Measurements from ENCODE around the gene MYL7. TPM values are rescaled to one million over a fixed set of nuclear protein-coding genes. Genes with fewer than 3 reads are reported as not detected.

Gene MYL7
- total and polyA plus RNA-seq, 9 of the 15 experiments (the other 6 are each of a cell fraction or from before 2014, with no cell fraction given), result not detected

DNA sequence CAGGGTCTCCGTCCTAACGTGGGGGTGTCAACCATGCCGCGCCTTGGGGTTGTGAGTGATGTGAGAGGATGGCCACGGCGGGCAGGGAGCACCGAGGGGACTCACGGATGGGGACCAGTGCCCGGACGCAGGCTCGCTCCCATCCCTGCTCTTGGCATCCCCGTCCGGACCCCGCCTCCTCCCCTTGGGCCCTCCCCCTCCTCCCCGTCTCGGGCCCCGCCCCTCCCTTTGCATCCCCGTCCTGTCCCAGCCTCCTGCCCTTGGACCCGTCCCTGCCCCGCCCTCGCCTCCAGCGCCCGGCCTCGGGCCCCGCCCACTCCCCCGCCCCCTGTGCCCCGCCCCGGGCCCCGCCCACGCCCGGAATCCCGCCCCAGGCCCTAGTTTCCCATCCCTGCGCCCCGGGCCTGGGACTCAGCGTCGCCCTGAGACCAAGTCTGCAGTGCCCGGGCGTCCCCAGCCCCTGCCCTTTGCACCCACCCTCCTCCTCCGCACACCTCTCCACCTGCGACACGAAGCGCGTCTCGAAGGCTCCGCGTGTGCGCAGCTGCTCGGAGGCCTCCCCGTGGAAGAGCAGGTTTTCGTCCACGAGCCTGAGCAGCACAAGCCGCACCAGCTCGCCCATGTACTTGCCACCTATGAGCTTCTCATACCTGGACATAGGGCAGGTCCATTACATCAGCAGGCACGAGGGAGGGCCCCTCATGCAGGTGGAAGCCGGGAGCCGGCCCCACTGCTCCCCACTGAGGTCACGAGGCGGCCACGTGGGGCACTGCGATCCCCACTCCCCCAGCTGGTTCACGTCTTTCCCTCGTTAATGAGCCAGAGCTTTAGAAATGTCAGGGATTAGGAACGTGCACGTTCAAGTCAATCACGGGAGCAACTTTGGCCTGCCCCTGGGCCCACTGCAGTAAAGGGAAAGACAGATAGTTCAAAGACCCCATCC lies 5.1 kb upstream of the MYL7 start (continued):
- TF ChIP-seq, protein P1, sequence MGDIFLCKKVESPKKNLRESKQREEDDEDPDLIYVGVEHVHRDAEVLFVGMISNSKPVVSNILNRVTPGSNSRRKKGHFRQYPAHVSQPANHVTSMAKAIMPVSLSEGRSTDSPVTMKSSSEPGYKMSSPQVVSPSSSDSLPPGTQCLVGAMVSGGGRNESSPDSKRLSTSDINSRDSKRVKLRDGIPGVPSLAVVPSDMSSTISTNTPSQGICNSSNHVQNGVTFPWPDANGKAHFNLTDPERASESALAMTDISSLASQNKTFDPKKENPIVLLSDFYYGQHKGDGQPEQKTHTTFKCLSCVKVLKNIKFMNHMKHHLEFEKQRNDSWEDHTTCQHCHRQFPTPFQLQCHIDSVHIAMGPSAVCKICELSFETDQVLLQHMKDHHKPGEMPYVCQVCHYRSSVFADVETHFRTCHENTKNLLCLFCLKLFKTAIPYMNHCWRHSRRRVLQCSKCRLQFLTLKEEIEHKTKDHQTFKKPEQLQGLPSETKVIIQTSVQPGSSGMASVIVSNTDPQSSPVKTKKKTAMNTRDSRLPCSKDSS (IDR thresholded peaks at IDR 0.05; ENCODE audit: low read depth, partially characterized antibody), result no peak
- TF ChIP-seq, protein P2, sequence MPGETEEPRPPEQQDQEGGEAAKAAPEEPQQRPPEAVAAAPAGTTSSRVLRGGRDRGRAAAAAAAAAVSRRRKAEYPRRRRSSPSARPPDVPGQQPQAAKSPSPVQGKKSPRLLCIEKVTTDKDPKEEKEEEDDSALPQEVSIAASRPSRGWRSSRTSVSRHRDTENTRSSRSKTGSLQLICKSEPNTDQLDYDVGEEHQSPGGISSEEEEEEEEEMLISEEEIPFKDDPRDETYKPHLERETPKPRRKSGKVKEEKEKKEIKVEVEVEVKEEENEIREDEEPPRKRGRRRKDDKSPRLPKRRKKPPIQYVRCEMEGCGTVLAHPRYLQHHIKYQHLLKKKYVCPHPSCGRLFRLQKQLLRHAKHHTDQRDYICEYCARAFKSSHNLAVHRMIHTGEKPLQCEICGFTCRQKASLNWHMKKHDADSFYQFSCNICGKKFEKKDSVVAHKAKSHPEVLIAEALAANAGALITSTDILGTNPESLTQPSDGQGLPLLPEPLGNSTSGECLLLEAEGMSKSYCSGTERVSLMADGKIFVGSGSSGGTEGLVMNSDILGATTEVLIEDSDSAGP (CRISPR knock-in tag; IDR thresholded peaks at IDR 0.05), result no peak
- TF ChIP-seq MYC (IDR thresholded peaks at IDR 0.05; ENCODE audit: low read depth, low read length), result peak; percentile 81
- peak; percentile 27; the same call in 1 of the 2 replicates for TF ChIP-seq MYC (CRISPR knock-in tag; IDR thresholded peaks at IDR 0.05; ENCODE audit: borderline replicate concordance, low read depth)
- TF ChIP-seq RBM15 (IDR thresholded peaks at IDR 0.05; ENCODE audit: insufficient read depth, low read length), result no peak
- TF ChIP-seq ZNF431 (CRISPR knock-in tag; IDR thresholded peaks at IDR 0.05), result peak; percentile 77
- TF ChIP-seq, protein P3, sequence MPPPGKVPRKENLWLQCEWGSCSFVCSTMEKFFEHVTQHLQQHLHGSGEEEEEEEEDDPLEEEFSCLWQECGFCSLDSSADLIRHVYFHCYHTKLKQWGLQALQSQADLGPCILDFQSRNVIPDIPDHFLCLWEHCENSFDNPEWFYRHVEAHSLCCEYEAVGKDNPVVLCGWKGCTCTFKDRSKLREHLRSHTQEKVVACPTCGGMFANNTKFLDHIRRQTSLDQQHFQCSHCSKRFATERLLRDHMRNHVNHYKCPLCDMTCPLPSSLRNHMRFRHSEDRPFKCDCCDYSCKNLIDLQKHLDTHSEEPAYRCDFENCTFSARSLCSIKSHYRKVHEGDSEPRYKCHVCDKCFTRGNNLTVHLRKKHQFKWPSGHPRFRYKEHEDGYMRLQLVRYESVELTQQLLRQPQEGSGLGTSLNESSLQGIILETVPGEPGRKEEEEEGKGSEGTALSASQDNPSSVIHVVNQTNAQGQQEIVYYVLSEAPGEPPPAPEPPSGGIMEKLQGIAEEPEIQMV (tag; conservative IDR thresholded peaks at IDR 0.05; ENCODE audit: low read depth), result no peak
- TF ChIP-seq ELF1 (tag; IDR thresholded peaks at IDR 0.05), result no peak
- TF ChIP-seq, protein P4, sequence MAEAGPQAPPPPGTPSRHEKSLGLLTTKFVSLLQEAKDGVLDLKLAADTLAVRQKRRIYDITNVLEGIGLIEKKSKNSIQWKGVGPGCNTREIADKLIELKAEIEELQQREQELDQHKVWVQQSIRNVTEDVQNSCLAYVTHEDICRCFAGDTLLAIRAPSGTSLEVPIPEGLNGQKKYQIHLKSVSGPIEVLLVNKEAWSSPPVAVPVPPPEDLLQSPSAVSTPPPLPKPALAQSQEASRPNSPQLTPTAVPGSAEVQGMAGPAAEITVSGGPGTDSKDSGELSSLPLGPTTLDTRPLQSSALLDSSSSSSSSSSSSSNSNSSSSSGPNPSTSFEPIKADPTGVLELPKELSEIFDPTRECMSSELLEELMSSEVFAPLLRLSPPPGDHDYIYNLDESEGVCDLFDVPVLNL (CRISPR knock-in tag; IDR thresholded peaks at IDR 0.05; ENCODE audit: low read depth), result 0 out of 2 replicates have a peak, but pooled peaks have one; percentile 20
- no peak for TF ChIP-seq CBFB (CRISPR knock-in tag; IDR thresholded peaks at IDR 0.05)
- 0 out of 2 replicates have a peak, but pooled peaks have one; percentile 25 for TF ChIP-seq NR4A1 (CRISPR knock-in tag; IDR thresholded peaks at IDR 0.05)
- no peak for TF ChIP-seq NR4A1 (tag; IDR thresholded peaks at IDR 0.05)
- TF ChIP-seq, protein P5, sequence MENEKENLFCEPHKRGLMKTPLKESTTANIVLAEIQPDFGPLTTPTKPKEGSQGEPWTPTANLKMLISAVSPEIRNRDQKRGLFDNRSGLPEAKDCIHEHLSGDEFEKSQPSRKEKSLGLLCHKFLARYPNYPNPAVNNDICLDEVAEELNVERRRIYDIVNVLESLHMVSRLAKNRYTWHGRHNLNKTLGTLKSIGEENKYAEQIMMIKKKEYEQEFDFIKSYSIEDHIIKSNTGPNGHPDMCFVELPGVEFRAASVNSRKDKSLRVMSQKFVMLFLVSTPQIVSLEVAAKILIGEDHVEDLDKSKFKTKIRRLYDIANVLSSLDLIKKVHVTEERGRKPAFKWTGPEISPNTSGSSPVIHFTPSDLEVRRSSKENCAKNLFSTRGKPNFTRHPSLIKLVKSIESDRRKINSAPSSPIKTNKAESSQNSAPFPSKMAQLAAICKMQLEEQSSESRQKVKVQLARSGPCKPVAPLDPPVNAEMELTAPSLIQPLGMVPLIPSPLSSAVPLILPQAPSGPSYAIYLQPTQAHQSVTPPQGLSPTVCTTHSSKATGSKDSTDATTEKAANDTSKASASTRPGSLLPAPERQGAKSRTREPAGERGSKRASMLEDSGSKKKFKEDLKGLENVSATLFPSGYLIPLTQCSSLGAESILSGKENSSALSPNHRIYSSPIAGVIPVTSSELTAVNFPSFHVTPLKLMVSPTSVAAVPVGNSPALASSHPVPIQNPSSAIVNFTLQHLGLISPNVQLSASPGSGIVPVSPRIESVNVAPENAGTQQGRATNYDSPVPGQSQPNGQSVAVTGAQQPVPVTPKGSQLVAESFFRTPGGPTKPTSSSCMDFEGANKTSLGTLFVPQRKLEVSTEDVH (IDR thresholded peaks at IDR 0.05; ENCODE audit: low read depth, partially characterized antibody), result no peak
- peak; percentile 73 for TF ChIP-seq POLR2G (IDR thresholded peaks at IDR 0.05; ENCODE audit: low read depth, low read length)
- TF ChIP-seq E2F3 (CRISPR knock-in tag; IDR thresholded peaks at IDR 0.05), result no peak
- TF ChIP-seq KLF16 (IDR thresholded peaks at IDR 0.05), result no peak
- no peak for TF ChIP-seq NONO (IDR thresholded peaks at IDR 0.05; ENCODE audit: low read depth in 2 of 2, low read length in 1 of 2)
